ENCODE results near the gene USP31.

Gene USP31

DNA sequence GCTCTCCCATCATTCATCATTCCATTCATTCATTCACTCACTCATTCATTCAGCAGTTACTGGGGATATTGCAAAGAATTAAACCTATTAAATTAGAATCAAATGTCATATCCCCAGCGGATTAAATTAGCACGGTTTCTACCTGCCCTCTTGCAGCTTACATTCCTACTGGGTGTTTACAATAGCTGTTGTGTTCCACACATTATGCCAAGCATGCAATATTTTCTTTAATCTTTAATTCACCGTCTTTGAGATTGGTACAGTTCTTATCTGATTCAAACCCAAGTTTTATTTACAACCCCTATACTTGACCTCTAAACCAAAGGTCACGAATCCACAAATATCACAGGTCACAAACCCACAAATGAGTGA is 727 bp upstream of the USP31 start:
- TF ChIP-seq, protein P1, sequence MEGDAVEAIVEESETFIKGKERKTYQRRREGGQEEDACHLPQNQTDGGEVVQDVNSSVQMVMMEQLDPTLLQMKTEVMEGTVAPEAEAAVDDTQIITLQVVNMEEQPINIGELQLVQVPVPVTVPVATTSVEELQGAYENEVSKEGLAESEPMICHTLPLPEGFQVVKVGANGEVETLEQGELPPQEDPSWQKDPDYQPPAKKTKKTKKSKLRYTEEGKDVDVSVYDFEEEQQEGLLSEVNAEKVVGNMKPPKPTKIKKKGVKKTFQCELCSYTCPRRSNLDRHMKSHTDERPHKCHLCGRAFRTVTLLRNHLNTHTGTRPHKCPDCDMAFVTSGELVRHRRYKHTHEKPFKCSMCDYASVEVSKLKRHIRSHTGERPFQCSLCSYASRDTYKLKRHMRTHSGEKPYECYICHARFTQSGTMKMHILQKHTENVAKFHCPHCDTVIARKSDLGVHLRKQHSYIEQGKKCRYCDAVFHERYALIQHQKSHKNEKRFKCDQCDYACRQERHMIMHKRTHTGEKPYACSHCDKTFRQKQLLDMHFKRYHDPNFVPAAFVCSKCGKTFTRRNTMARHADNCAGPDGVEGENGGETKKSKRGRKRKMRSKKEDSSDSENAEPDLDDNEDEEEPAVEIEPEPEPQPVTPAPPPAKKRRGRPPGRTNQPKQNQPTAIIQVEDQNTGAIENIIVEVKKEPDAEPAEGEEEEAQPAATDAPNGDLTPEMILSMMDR (IDR thresholded peaks at IDR 0.05; ENCODE audit: insufficient read depth, low read depth, low read length, missing control alignments): no peak
- H3K4me3 ChIP-seq (ENCODE audit: low read length): peak overlapping the region; percentile 53
- DNase-seq (ENCODE audit: low read depth): no peak

DNA sequence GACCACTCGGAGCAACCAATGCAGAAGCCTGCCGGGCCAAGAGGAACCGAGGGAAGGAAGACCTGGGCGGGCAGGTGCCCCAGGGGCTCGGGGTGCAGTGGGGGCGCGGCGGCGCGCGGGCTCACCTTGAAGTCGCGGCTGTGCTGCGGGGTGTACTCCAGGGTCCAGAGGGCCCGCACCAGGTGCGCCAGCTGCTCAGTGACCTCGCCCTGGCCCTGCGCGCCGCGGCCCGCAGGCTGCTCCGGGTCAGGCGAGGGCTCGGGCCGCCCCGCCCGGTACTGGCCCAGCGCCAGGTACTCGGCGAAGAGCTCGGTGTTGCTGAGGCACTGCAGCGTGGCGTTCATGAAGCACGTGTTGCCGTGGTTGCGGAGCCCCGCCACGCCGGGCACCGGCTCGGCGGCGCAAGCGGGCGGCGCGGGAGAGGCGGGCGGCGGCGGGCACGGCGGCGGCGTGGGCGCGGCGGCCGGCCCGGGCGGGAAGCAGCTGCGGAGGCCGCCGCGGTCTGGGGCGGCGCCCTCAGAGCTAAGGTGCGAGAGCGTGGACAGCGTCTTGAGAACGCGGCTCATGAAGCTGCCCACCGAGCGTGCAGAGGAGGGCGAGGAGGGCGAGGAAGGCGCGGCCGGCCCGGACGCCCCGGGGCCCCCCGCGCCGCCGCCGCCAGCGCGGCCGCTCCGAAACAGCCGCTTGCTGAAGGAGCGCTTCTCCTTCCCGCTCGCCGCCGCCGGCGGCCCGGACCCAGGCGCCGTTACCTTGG is 562 bp downstream of the USP31 start:
- peak; percentile 64 for DNase-seq (ENCODE audit: low read depth)
- TF ChIP-seq, protein P1 (IDR thresholded peaks at IDR 0.05; ENCODE audit: insufficient read depth, low read depth, low read length, missing control alignments): no peak
- H3K4me3 ChIP-seq (ENCODE audit: low read length): peak overlapping the region; percentile 82

DNA sequence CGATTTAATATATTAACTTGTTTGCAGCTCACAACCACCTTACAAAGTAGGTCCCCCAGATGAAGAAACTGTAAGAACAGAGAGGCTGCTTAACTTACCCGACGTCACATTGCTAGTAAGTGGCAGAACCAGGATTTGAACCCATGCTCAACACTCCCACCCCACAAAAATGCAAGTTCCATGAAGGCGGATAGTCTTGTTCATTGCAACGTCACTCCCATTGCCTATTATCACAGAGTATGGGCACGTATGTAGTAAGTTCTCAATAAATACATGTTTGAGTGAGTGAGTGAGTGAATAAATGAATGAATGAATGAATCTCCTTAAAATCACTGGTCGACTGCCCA is 1.1 kb downstream of the USP31 start:
- H3K4me3 ChIP-seq (ENCODE audit: low read length): peak overlapping the region; percentile 82
- DNase-seq (ENCODE audit: low read depth): peak; percentile 57
- TF ChIP-seq, protein P1 (IDR thresholded peaks at IDR 0.05; ENCODE audit: insufficient read depth, low read depth, low read length, missing control alignments): no peak

DNA sequence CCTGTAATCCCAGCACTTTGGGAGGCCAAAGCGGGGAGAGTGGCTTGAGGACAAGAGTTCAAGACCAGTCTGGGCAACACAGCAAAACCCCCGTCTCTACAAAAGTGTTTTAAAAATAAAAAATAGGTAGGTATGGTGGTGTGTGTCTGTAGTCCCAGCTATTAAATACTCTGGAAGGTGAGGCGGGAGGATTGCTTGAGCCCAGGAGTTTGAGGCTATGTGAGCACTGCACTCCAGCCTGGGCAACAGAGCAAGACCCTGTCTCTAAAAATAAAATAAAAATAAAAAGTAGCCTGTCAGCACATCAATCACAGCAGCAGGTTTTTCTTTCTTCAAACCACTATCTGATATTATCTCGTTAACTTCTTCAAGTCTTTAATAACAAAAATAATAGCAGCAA is 1.6 kb downstream of the USP31 start:
- TF ChIP-seq, protein P1 (IDR thresholded peaks at IDR 0.05; ENCODE audit: insufficient read depth, low read depth, low read length, missing control alignments): no peak
- peak overlapping the region; percentile 82 for H3K4me3 ChIP-seq (ENCODE audit: low read length)
- no peak for DNase-seq (ENCODE audit: low read depth)

DNA sequence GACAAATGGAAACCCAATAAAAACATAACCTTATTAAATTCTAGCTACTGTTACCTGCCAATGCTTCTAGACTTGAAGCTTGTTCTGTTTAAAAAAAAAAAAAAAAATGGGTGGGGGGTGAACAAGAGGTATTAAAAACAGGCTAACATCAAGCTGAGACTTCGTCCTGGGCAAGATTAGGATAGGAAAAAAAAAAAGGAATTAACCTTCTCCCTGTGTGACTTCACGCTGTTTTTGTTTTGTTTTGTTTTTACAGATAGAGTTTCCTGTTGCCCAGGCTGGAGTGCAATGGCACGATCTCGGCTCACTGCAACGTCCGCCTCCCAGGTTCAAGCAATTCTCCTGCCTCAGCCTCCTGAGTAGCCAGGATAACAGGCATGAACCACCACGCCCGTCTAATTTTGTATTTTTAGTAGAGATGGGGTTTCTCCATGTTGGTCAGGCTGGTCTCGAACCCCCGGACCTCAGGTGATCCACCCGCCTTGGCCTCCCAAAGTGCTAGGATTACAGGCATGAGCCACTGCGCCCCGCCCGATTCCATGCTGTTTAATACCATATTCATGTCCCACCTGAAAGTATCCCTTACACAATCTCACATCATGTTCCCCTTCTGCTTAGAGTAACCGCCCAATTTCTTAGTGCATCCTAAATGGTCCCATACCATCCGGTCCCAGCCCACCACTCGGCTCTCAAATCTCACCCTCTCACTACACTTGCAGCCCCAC is 2.2 kb downstream of the USP31 start:
- TF ChIP-seq, protein P1 (IDR thresholded peaks at IDR 0.05; ENCODE audit: insufficient read depth, low read depth, low read length, missing control alignments): no peak
- peak overlapping the region; percentile 82 for H3K4me3 ChIP-seq (ENCODE audit: low read length)
- peak; percentile 50 for DNase-seq (ENCODE audit: low read depth)

DNA sequence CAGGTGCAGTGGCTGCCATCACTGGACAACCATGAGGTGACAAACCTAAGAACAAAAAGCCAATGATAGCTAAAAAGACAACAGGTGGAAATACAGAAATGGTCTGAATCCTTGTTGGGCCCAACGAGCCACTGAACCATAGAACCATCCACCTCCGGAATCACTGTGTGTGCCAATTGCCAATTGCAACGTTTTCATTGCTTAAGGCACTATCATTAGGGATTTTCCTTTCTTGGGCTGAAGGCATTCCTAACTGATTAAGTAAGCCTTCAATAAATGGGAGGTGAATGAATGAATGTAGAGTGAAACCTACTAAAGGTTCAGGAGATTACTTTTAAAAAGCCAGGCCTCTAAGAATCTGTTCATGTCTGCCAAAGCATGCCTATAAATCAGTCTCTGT is 3.6 kb downstream of the USP31 start:
- DNase-seq (ENCODE audit: low read depth): peak; percentile 94
- H3K4me3 ChIP-seq (ENCODE audit: low read length): peak overlapping the region; percentile 6
- TF ChIP-seq, protein P1 (IDR thresholded peaks at IDR 0.05; ENCODE audit: insufficient read depth, low read depth, low read length, missing control alignments): no peak

Measured in epithelial cell of esophagus (primary cell).